Esophagus squamous epithelium (tissue), 5 donors: ENCODE results near the gene PAM16. TPM values are rescaled to one million over a fixed set of nuclear protein-coding genes. Genes with fewer than 3 reads are reported as not detected.

Source experiments
- DNase-seq: peaks from one replicate; lab custom pipeline; 2025; lab: John Stamatoyannopoulos, UW
- H3K27ac ChIP-seq, 4 donors: fragments of 200-600 bp; sonication (generic); one replicate each; pipeline ENCODE4 v1.5.1; 2016 to 2019; ENCODE audit warnings: mild to moderate bottlenecking in 1 of 4
- H3K27me3 ChIP-seq, 4 donors: fragments of 200-600 bp; sonication (generic); 1 replicate in 3 of 4; 2 replicates in 1 of 4; pipeline versions ENCODE4 v1.5.1 to v1.6.0; 2017 to 2021; ENCODE audit warnings: antibody characterized with exemption in 1 of 4
- H3K36me3 ChIP-seq, 3 donors: fragments of 200-600 bp; sonication (generic); one replicate each; pipeline ENCODE4 v1.5.1; 2016 to 2019
- H3K4me1 ChIP-seq, 3 donors: fragments of 200-600 bp; sonication (generic); one replicate each; pipeline ENCODE4 v1.5.1; 2017 to 2019
- H3K4me3 ChIP-seq, 4 donors: fragments of 200-600 bp; sonication (generic); 1 replicate in 3 of 4; 2 replicates in 1 of 4; pipeline ENCODE4 v1.5.1; 2016 to 2019; ENCODE audit warnings: mild to moderate bottlenecking in 2 of 4, moderate library complexity in 1 of 4
- H3K9me3 ChIP-seq, 3 donors: fragments of 200-600 bp; sonication (generic); one replicate each; pipeline ENCODE4 v1.5.1; 2016 to 2019
- POLR2A ChIP-seq, 4 donors: fragments of 450-650 bp; IDR thresholded peaks; one replicate each; pipeline ENCODE4 v1.6.1; 2017; ENCODE audit warnings: antibody characterized with exemption in 4 of 4, mild to moderate bottlenecking in 4 of 4, moderate library complexity in 3 of 4
- WGBS, 2 donors: methylation state at CpG; one replicate each; pipeline ENCODE4 v1.1.5; 2018; 5-methylcytosine and 5-hydroxymethylcytosine counted together
- intact Hi-C: fragments of 100-400 bp; cut with DNase I; formaldehyde crosslinking; loops from one replicate; pipeline ENCODE4 v1.15.0; 2022
- total RNA-seq, 4 donors: library from RNA; depleted of rRNA; stranded (reverse); fragments of >200 nt; gene quantifications; one replicate each; pipeline ENCODE4 v1.1.0, GENCODE V29; 2016
- TF ChIP-seq, protein P1 (sequence below), 6 experiments: fragments of 450-650 bp in 4 of 6; fragments of 200-600 bp in 2 of 6; sonication (generic) in 2 of 6; IDR thresholded peaks; one replicate each; pipeline ENCODE4 v1.5.1; 2016 to 2019; ENCODE audit warnings: antibody characterized with exemption in 6 of 6, mild to moderate bottlenecking in 4 of 6, moderate library complexity in 4 of 6
- donor health status: DM: yes; HTN: yes; CAD: no.

Gene PAM16
- total RNA-seq, 4 donors from 2014 or later = 29.5 to 40.8 (median 33.2) TPM

DNA sequence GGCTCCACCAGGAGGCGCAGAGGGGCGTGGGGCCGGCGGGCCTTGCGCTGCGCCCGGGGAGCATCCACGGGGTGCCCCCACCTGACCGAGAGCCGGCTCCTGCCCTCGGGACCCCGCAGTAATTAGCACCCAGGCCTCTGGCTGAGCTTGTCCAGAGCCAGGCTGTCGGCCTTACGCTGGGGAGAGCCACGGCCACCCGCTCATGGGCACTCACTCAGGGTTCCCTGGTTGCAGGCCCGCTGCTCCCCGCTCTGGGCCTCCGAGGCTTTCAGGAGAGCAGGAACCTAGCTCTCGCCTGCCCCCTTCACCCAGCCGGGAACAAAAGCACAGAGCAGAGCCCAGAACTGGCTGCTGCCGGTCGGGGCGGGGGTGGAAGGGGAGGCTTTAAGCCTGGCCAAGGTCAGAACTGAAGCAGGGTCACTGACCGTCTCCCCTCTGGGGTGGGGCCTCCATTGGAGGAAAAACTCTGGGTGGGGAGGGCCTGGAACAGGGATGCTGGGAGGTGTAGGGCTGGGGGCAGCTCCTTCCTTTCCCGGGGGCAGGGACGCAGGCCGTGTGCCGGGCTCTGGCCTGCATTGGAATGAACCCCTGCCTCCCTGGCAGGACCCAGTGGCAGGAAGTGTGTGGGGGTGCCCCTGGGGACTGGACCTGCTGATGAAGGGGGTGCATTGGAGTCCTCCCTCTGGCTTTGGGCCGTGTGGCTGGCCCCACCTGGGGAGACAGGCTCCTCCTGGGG, 22.9 kb downstream of the PAM16 start:
- intact Hi-C loops = no loop called here
- peaks cover 0 to 10% (median 0%) of the 10 kb centered on the region in 3 donors for H3K36me3 ChIP-seq
- peak overlapping the region; percentile 53 to 87 (median 68) for H3K27ac ChIP-seq
- DNase-seq = no peak
- TF ChIP-seq, protein P1, sequence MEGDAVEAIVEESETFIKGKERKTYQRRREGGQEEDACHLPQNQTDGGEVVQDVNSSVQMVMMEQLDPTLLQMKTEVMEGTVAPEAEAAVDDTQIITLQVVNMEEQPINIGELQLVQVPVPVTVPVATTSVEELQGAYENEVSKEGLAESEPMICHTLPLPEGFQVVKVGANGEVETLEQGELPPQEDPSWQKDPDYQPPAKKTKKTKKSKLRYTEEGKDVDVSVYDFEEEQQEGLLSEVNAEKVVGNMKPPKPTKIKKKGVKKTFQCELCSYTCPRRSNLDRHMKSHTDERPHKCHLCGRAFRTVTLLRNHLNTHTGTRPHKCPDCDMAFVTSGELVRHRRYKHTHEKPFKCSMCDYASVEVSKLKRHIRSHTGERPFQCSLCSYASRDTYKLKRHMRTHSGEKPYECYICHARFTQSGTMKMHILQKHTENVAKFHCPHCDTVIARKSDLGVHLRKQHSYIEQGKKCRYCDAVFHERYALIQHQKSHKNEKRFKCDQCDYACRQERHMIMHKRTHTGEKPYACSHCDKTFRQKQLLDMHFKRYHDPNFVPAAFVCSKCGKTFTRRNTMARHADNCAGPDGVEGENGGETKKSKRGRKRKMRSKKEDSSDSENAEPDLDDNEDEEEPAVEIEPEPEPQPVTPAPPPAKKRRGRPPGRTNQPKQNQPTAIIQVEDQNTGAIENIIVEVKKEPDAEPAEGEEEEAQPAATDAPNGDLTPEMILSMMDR (IDR thresholded peaks at IDR 0.05) = peak in 5 of 6 experiments; percentile 44 to 67 (median 53)
- peak in 1 of 4 donors; percentile 11 for TF ChIP-seq POLR2A (IDR thresholded peaks at IDR 0.05)
- H3K9me3 ChIP-seq = no peaks in the 10 kb centered on the region
- H3K27me3 ChIP-seq = peaks cover 0 to 17% (median 0%) of the 10 kb centered on the region in 4 donors
- WGBS, 2 donors = 13 to 28% methylated on average over 2 to 3 of the region's 30 CpGs
- peak overlapping the region; percentile 16 to 74 (median 48) for H3K4me3 ChIP-seq
- peaks cover 40 to 69% (median 47%) of the 10 kb centered on the region in 3 donors for H3K4me1 ChIP-seq

DNA sequence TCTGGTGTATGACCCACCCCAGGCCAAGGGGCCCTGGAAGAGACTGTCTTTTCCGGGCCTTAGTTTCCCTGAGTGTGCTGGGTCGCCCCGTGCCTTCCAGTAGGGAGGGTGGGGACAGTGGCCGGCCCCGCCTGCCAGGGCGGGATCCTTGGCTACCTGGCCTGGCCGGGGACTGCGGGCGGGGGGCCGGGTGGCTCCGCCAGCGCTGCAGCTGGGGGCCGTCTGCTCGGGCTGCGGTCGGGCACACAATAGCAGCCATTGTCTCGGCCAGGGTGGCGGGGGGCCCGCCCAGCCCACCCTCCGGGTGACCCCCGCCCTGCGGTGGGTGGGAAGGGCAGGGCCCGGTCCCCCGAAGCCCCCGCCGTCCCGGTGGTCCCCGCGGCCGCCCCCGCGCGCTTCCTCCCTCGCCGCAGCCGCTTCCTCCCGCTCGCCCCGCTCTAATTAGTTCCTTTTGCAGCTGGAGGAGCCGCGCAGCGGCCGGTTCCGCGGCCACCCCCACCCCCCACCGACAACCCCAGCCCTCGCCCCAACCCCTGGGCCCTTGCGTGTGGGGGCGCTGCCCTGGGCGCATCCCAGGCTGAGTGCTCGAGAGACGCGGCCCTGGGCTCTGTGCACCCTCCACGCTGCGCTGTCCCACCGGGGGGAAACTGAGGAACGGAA, 23.6 kb downstream of the PAM16 start:
- peaks cover 43 to 76% (median 52%) of the 10 kb centered on the region in 3 donors for H3K4me1 ChIP-seq
- peaks cover 0 to 17% (median 0%) of the 10 kb centered on the region in 4 donors for H3K27me3 ChIP-seq
- no peaks in the 10 kb centered on the region for H3K9me3 ChIP-seq
- peak overlapping the region; percentile 16 to 74 (median 48) for H3K4me3 ChIP-seq
- peak overlapping the region; percentile 53 to 87 (median 68) for H3K27ac ChIP-seq
- intact Hi-C loops = no loop called here
- WGBS, 2 donors = 20% methylated on average over 1 of the region's 57 CpGs; no CpG with 5 or more reads in 1 of the 2 donors
- DNase-seq = no peak
- H3K36me3 ChIP-seq = peaks cover 0 to 5% (median 0%) of the 10 kb centered on the region in 3 donors
- TF ChIP-seq POLR2A (IDR thresholded peaks at IDR 0.05) = no peak
- TF ChIP-seq, protein P1 (IDR thresholded peaks at IDR 0.05) = no peak

DNA sequence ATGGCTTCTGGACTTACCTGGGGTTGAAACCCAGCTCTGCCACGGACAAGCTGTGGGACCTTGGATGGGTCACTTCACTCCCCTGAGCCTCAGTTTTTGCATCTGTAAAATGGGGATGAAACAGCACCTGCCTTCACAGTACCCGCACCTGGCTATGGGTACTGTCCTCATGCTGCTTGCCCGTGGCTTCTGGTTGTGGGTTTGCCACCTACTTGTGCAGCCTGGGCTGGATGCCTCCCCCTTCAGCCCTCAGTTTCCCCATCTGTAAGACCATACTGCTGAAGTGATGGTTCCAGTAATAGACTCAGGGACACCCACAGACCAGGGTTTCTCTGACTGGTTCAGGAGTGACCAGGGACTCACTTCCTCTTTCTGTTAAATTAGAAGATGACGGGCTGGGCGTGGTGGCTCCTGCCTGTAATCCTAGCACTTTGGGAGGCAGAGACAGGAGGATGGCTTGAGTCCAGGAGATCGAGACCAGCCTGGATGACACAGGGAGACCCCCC, 25.8 kb downstream of the PAM16 start:
- DNase-seq = no peak
- intact Hi-C loops = no loop called here
- no peak for TF ChIP-seq POLR2A (IDR thresholded peaks at IDR 0.05)
- TF ChIP-seq, protein P1 (IDR thresholded peaks at IDR 0.05) = no peak
- peaks cover 0 to 19% (median 0%) of the 10 kb centered on the region in 4 donors for H3K27me3 ChIP-seq
- no peaks in the 10 kb centered on the region for H3K36me3 ChIP-seq
- H3K4me1 ChIP-seq = peaks cover 51 to 95% (median 61%) of the 10 kb centered on the region in 3 donors
- H3K9me3 ChIP-seq = no peaks in the 10 kb centered on the region
- WGBS, 2 donors = 64 to 100% methylated on average over 2 to 3 of the region's 6 CpGs
- peak overlapping the region; percentile 65 to 89 (median 78) for H3K27ac ChIP-seq
- no peak overlapping the region for H3K4me3 ChIP-seq

DNA sequence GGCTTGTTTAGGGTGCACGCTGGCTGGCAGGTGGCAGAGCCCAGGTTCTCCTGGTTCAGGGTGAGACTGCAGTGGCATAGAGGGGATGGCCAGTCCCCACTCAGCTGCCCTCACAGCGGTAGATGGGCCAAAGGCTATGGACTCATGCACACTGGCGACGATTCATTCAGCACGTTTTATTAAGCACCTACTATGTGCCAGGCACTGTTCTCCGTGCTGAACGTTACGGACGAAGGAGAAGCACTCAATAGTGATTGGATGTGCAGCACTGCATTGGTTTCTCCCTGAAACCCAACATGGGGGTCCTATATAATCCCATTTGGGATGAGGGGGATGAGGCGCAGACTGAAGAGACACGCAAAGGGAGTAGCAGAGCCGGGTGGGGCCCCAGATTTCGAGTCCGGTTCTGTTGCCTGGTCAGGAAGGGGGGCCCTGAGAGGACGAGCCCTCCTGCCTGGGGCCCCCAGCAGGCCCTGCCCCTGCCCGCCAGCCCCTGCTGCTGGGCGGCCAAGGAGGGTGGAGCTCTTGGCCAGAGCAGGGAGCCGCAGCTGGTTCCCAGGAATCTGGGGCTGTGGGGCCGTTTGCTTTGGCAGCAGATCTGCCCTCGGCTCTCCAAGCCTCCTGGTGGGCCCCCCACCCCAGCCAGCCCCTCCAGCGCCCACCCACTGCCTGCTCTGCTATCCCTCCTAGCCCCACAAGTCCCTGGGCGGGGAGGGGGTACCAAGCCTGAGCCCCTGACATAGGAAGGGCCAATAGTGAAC, 26.4 kb downstream of the PAM16 start:
- intact Hi-C loops = no loop called here
- Histone ChIP-seq H3K9me3 (no peaks in the 10 kb centered on the region), H3K4me1 (peaks cover 57 to 95% (median 64%) of the 10 kb centered on the region in 3 donors), H3K36me3 (no peaks in the 10 kb centered on the region), H3K27me3 (peaks cover 0 to 25% (median 0%) of the 10 kb centered on the region in 4 donors), H3K27ac (peak overlapping the region; percentile 65 to 89 (median 78)), H3K4me3 (no peak overlapping the region)
- no peak for DNase-seq
- WGBS, 2 donors = 85% methylated on average over 14 of the region's 22 CpGs; no CpG with 5 or more reads in 1 of the 2 donors
- TF ChIP-seq POLR2A (IDR thresholded peaks at IDR 0.05) = no peak
- TF ChIP-seq, protein P1 (IDR thresholded peaks at IDR 0.05) = no peak
